ENCODE results near the gene RPL11.

RPL11 gene

GRCh38 chr1:23741609-23742008 is 50.0 kb downstream of the RPL11 start:
- Mint-ChIP-seq H3K27me3 (no peaks in the 10 kb centered on the region), H3K9me3 (no peaks in the 10 kb centered on the region), H3K36me3 (peaks cover 1% of the 10 kb centered on the region), H3K4me1 (peaks cover 29% of the 10 kb centered on the region), H3K27ac (no peak overlapping the region), H3K4me3 (peak overlapping the region; percentile 94)

GRCh38 chr1:23742670-23743286 is 51.2 kb downstream of the RPL11 start:
- Mint-ChIP-seq H3K36me3 (peaks cover 3% of the 10 kb centered on the region), H3K4me1 (peaks cover 41% of the 10 kb centered on the region), H3K9me3 (no peaks in the 10 kb centered on the region), H3K4me3 (peak overlapping the region; percentile 94), H3K27ac (peak overlapping the region; percentile 89), H3K27me3 (no peaks in the 10 kb centered on the region)

GRCh38 chr1:23743287-23744152 is 51.9 kb downstream of the RPL11 start, which contains the start of gene ELOA:
TSS of gene ELOA (plus strand) at chr1:23743471. CDS start at chr1:23743504, 33 bp downstream.
- Mint-ChIP-seq H3K4me1 (peaks cover 49% of the 10 kb centered on the region), H3K9me3 (no peaks in the 10 kb centered on the region), H3K36me3 (peaks cover 3% of the 10 kb centered on the region), H3K4me3 (peak within 1 kb of the TSS; percentile 94), H3K27me3 (no peaks in the 10 kb centered on the region), H3K27ac (peak within 1 kb of the TSS; percentile 92)

GRCh38 chr1:23745515-23745914 is 53.9 kb downstream of the RPL11 start:
- Mint-ChIP-seq H3K36me3 (peaks cover 3% of the 10 kb centered on the region), H3K9me3 (no peaks in the 10 kb centered on the region), H3K4me1 (peaks cover 59% of the 10 kb centered on the region), H3K27ac (peak overlapping the region; percentile 41), H3K27me3 (no peaks in the 10 kb centered on the region), H3K4me3 (peak overlapping the region; percentile 94)
